Loucy (cell line): ENCODE measurements around the gene ADM2.

ENCODE experiments used
- EZH2phosphoT487 ChIP-seq: fragments of 200-600 bp; IDR thresholded peaks from 2 replicates; pipeline ENCODE4 v1.6.1; 2018; ENCODE audit warnings: antibody characterized with exemption, mild to moderate bottlenecking, moderate library complexity, borderline replicate concordance
- TF ChIP-seq, protein P1 (sequence below): fragments of 200-600 bp; sonication (generic); conservative IDR thresholded peaks from 2 replicates; pipeline ENCODE4 v1.5.1; 2014; ENCODE audit warnings: mild to moderate bottlenecking, antibody characterized with exemption, low read length

DNA sequence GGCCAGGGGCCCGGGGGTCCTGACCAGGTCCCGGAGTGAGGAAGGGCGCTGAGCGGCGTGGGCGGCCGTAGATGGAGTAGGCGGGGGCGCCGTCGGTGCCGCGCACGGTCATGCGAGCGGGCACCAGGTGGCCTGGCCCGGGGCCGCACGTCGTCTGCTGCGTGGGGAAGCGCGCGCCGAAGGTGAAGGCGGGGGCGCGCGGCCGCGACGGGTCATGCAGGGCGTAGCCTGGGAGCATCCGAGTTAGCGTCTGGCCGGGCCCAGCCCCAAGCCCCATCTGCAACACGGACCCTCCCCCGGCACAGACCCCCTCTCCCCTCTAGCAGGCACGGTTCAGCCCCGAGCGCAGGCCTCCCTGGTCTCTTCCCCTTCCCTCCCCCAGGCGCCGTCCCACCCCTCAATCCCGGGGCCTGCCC, 50.2 kb downstream of the ADM2 start:
- TF ChIP-seq, protein P1, sequence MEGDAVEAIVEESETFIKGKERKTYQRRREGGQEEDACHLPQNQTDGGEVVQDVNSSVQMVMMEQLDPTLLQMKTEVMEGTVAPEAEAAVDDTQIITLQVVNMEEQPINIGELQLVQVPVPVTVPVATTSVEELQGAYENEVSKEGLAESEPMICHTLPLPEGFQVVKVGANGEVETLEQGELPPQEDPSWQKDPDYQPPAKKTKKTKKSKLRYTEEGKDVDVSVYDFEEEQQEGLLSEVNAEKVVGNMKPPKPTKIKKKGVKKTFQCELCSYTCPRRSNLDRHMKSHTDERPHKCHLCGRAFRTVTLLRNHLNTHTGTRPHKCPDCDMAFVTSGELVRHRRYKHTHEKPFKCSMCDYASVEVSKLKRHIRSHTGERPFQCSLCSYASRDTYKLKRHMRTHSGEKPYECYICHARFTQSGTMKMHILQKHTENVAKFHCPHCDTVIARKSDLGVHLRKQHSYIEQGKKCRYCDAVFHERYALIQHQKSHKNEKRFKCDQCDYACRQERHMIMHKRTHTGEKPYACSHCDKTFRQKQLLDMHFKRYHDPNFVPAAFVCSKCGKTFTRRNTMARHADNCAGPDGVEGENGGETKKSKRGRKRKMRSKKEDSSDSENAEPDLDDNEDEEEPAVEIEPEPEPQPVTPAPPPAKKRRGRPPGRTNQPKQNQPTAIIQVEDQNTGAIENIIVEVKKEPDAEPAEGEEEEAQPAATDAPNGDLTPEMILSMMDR, result no peak
- TF ChIP-seq EZH2phosphoT487, result no peak
